NCI-H2029 treated with DMSO at 0.1 percent for 48 hours (cell line): ENCODE measurements around the gene USH2A.

Experiments
- DNase-seq: peaks from one replicate; lab custom pipeline; 2025; lab: John Stamatoyannopoulos, UW

The USH2A gene

DNA sequence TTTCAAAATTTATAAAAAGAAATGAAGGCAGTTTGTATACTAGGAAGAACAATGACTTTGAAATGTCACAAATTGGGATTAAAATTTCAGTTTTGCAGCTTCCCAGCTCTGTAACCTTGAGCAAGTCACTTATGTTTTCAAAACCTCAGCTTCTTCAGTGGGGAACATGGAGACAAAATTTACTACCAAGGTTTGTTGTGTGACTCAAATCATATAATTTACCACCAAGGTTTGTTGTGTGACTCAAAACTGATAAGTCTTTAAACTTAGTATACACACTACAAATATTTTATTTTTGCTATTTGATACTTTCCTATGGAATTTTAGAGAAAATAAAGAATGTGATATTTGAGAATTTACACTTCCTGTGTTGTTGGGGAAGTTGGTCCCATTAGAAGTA is 636.3 kb downstream of the USH2A start:
- no peak for DNase-seq

DNA sequence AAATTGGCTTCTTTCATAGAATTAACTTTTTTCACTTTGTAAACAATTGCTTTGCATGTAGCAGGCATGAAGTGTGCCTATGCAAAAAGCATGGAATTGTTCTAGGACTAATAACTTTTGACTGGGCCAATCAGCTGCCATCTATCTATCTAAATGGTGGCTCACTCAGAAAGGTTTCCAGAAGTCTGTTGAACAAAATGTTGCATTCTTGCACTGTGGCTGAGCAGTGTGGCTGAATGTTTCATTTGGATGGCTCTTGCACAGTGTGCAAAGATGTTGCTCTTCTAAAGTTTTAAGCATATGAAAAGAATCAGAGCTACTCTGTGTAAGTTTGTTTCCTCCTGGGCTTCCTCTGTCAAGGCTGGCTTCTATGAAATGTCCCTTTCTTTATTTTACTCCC is 642.6 kb downstream of the USH2A start:
- DNase-seq = no peak

GRCh38 chr1:215780139-215780538 is 643.1 kb downstream of the USH2A start:
- no peak for DNase-seq

DNA sequence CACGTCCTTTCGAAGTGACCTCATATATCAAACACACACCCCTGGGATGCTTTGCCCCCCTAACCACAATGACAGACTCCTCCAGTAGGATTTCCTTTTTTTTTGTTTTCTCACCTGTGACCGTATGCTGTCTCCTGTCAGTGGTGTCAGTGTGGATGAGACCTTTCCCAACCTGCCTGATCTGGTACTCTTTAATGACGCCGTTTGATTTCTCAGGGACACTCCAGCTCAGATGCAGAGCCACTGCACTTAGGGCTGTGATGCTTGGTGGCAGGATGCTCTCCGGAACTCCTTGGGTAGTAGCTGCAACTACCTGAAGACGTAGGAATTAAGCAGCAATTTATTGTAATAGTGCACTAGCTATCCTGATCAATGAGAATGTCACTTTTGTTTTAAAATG is 643.5 kb downstream of the USH2A start:
- no peak for DNase-seq

- DNase-seq = no peak
Measured at GRCh38 chr1:215777370-215777925, 645.8 kb downstream of the USH2A start.

DNA sequence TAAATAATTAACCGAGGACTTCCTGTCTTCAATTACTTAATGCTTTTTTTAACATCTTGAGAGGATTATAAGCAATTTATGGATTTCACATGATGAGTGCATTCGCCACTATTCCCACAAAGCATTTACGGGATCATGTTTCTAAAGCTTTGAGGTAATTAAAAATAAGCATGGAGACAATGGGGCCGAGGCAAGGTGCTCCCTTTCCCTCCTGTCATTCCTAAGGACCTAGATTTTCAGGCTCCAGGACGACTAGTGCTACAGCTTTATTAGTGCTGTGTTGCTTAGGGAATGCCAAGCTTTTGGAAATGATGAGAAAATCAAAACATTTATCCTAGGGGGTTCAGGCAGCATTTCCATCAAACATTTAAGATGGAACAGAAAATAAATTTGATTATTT is 646.9 kb downstream of the USH2A start:
- no peak for DNase-seq

GRCh38 chr1:215772151-215772550 is 651.1 kb downstream of the USH2A start:
- DNase-seq = peak; percentile 65

GRCh38 chr1:215768303-215768702 is 654.9 kb downstream of the USH2A start:
- no peak for DNase-seq

DNA sequence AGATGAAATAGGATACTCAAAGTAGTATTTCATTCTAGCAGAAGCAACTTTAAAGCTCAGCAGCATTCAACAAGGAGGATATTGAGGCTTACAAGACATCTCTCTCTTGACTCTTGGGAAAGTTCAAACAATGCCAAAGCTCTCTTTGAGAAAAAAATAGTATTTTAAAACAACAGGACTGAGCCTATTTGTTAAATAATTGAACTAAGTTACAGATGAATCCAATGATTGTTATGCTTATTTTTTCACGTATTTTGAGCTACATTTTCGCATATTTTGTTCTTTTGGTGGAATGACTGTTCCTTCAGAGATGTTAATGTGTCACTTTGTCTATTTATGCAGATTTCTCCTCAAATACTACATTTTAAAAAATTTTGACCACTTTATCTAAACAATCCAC is 655.5 kb downstream of the USH2A start:
- no peak for DNase-seq

GRCh38 chr1:215766521-215766920 is 656.7 kb downstream of the USH2A start:
- no peak for DNase-seq

GRCh38 chr1:215765833-215766232 is 657.4 kb downstream of the USH2A start:
- DNase-seq = no peak

DNA sequence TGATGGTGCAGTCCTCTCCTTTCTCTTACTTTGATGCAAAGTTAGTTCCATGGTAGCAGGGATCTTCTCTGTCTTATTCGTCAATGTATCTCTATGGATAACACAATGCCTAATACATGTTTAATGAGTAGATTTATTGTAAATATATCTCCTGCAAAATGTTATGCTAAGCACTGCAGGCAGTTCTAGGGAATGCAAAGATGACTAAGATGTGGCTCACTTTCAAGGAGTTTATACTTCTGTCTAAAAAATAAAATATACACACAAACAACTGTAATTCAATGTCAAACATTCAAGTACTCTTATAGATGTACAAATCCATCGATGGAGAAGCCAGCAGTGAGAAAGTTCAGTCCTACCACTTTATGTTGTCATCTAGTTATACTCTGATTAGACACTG is 661.8 kb downstream of the USH2A start:
- no peak for DNase-seq

GRCh38 chr1:215754112-215754511 is 669.1 kb downstream of the USH2A start:
- no peak for DNase-seq

DNA sequence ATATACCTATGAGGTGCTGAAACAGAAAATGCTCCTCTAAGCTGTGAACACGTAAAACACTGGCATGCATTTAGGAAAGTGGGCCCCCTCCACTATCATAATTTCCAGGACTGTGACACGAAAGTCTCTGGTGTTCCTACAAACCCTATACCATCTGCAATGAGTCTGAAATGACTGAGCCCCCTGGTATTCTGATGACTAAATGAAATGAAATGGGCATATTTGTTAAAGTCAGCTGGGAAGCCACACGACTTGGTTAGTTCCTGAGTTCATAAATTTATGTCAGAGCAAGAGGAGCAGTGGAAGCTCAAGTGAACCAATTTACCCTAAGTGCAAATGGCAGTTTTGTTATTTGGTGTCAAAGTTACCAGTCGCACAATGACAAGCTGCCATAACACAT is 673.8 kb downstream of the USH2A start:
- no peak for DNase-seq

GRCh38 chr1:215748431-215748830 is 674.8 kb downstream of the USH2A start:
- DNase-seq = no peak

GRCh38 chr1:215744419-215744818 is 678.8 kb downstream of the USH2A start:
- no peak for DNase-seq

GRCh38 chr1:215739025-215739424 is 684.2 kb downstream of the USH2A start:
- no peak for DNase-seq

- no peak for DNase-seq
Measured at GRCh38 chr1:215731699-215732098, 691.5 kb downstream of the USH2A start.

DNA sequence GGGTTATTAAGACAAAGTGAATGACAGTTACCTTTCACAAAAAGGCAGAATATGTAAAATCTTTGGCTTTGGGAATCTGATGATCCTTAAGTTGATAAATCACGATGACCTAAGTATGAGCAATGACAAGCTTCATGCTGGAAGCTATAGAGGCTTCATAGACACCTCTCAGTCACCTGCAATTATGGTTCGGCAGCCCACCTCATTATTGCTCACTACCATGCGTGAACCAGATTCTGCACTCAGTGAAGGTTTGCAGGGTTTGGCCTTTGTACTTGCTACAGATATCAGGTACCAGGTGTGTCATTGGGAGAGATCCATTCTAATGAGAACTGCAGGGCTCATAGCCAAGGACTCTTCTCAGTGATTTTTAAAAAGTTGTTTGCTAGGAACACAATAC is 692.6 kb downstream of the USH2A start:
- DNase-seq = no peak

DNA sequence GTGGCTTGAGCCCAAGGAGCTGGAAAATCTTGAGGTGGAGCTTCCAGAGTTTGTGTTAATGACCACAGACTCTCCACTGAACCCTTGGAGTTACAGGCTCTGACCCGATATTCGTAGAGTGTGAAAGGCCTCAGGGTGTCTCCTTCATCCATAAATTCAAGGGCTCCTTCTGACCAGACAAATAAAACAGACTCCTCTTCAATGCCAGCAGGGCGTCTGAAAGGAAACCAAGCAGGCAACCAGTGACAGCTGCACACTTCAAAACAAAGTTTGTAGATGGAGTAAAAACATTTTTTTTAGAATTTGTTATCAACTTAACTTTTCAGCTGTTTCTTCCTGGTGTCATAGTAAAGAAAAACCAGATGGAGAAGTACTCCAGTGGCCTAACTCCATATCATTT is 695.1 kb downstream of the USH2A start:
- no peak for DNase-seq

DNA sequence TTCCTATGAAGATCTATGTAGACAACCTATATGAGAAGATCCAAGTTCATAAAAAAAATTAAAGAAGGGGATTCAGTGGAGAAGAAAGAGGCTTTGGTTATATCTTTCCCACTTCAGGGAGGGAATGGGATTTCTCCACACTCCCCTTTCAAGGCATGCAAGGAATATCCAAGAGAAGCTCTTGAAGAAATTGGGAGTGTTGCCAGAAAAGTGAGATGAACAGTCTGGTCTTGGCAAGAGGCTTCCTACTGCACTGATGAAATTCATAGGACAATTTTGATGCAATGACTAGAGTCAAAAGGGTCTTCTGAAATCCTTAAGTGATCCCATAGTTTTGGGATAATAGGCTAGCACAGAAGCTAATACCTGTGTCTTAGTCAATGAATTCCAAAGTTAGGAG is 703.1 kb downstream of the USH2A start:
- DNase-seq = no peak

- DNase-seq = no peak
Measured at GRCh38 chr1:215719552-215719951, 703.7 kb downstream of the USH2A start.

DNA sequence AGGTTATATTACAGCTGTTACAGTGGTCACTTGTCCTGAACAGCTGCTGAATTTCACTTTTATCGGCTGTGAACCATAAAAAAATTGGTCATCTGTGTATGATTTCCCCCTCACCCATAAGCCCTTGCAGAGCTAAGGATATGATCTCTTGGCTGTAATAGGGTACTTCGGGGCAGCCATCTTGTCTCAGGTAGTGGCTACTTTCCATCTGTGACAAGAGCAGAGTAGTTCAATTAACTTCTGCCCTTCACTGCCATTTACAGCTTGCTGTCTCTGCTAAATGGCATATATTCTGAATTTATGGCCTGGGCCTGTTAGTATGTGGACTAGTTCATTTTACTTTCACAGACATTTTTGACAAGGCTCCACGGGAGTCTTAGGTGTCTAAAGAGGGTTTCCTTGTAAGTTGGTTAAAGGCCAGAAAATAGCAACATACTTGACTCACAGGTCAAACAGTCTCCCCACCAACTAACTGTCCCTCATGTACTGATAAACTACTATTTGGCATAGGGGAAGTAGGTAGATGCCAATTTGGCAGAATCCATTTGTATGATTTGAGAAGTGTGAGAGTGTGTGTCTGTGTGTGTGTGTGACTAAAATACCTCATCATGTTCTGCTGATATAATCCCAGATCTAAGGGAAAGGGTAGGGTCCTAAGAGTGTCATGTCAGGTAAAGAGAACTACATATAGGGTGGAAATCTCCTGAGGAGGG is 704.5 kb downstream of the USH2A start:
- DNase-seq = no peak
